Measurements from ENCODE around the gene ANXA7.

Gene ANXA7

DNA sequence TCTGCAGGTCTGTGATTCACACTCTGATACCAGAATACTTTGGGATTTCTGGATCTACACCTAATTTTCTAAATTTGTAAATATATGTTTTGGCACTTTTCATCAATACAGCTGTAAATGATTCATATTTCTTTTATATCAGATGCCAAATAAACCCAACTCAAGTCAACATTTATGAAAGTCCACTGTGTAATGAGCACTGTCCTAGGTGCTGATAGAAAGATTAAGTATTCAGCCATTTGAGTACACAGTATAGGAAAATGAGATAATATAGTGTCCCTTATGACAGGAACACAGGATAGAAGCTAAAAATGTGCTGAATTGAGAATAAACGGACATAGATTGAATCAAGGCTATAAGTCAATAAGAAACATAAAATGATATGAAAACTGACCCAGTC, 6.4 kb downstream of the ANXA7 start:
- TF ChIP-seq, protein P1, sequence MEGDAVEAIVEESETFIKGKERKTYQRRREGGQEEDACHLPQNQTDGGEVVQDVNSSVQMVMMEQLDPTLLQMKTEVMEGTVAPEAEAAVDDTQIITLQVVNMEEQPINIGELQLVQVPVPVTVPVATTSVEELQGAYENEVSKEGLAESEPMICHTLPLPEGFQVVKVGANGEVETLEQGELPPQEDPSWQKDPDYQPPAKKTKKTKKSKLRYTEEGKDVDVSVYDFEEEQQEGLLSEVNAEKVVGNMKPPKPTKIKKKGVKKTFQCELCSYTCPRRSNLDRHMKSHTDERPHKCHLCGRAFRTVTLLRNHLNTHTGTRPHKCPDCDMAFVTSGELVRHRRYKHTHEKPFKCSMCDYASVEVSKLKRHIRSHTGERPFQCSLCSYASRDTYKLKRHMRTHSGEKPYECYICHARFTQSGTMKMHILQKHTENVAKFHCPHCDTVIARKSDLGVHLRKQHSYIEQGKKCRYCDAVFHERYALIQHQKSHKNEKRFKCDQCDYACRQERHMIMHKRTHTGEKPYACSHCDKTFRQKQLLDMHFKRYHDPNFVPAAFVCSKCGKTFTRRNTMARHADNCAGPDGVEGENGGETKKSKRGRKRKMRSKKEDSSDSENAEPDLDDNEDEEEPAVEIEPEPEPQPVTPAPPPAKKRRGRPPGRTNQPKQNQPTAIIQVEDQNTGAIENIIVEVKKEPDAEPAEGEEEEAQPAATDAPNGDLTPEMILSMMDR (IDR thresholded peaks at IDR 0.05): no peak
- H3K4me1 ChIP-seq: peaks cover 0 to 31% (median 10%) of the 10 kb centered on the region in 4 donors
- H3K27me3 ChIP-seq: no peaks in the 10 kb centered on the region
- DNase-seq: no peak
- peaks cover 0 to 10% (median 0%) of the 10 kb centered on the region in 3 donors for H3K36me3 ChIP-seq
- intact Hi-C loops (cut with DNase I; ENCODE audit: low total_unique reads): no loop called here
- H3K27ac ChIP-seq: no peak overlapping the region
- H3K4me3 ChIP-seq: no peak overlapping the region
- no peaks in the 10 kb centered on the region for H3K9me3 ChIP-seq

DNA sequence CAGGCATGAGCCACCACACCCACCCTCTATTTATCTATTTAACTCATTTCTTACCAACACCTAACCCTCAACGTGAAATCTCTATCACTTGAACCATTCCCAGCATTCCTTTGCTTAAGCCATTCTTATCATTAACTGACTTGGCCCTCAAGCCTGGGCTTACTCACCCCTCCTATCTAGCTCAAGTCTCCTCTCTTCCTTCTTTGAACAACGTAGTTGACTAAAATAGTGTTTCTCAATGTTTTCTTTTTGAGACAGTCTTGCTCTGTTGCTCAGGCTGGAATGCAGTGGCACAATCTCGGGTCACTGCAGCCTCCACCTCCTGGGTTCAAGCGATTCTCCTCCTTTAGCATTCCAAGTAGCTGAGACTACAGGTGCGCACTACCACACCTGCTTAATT, 7.0 kb downstream of the ANXA7 start:
- TF ChIP-seq, protein P1 (IDR thresholded peaks at IDR 0.05): no peak
- Histone ChIP-seq H3K9me3 (no peaks in the 10 kb centered on the region), H3K27me3 (no peaks in the 10 kb centered on the region), H3K4me1 (peaks cover 0 to 25% (median 5%) of the 10 kb centered on the region in 4 donors), H3K4me3 (no peak overlapping the region), H3K27ac (no peak overlapping the region), H3K36me3 (peaks cover 0 to 10% (median 0%) of the 10 kb centered on the region in 3 donors)
- intact Hi-C loops (cut with DNase I; ENCODE audit: low total_unique reads): no loop called here
- no peak for DNase-seq

DNA sequence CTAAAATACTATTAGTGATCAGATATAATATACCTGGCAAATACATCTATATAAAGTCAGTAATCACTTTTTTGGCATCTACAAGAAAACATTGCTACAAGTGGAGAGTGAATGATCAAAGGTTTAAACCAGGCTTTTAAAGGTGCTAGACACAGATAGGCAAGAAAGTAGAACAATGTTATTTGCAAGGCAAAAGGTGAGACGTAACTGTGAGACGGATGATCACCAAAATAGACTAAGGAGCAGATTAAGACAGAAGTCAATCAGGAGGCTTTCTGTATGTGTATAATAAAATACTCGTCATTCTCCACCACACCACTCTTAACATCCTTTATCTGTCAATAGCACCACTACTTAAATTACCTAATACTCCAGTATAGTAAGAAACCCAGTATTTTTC, 8.3 kb downstream of the ANXA7 start:
- peaks cover 0 to 23% (median 5%) of the 10 kb centered on the region in 4 donors for H3K4me1 ChIP-seq
- TF ChIP-seq, protein P1 (IDR thresholded peaks at IDR 0.05): no peak
- no peak for DNase-seq
- intact Hi-C loops (cut with DNase I; ENCODE audit: low total_unique reads): no loop called here
- H3K27me3 ChIP-seq: no peaks in the 10 kb centered on the region
- H3K4me3 ChIP-seq: no peak overlapping the region
- H3K9me3 ChIP-seq: no peaks in the 10 kb centered on the region
- H3K27ac ChIP-seq: no peak overlapping the region
- H3K36me3 ChIP-seq: peaks cover 0 to 10% (median 0%) of the 10 kb centered on the region in 3 donors

DNA sequence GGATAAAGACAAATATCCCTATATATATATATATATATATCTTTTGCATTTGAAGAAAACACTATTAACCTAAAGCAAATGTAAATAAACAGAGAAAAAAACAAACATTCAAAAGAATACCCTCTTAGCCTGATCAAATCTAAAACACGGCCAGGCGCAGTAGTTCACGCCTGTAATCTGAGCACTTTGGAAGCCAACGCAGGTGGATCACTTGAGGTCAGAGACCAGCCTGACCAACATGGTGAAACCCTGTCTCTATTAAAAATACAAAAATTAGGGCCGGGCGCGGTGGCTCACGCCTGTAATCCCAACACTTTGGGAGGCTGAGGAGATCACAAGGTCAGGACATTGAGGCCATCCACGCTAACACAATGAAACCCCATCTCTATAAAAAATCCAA, 9.2 kb downstream of the ANXA7 start:
- Histone ChIP-seq H3K9me3 (no peaks in the 10 kb centered on the region), H3K36me3 (peaks cover 0 to 13% (median 2%) of the 10 kb centered on the region in 3 donors), H3K4me1 (peaks cover 0 to 20% (median 5%) of the 10 kb centered on the region in 4 donors), H3K4me3 (no peak overlapping the region), H3K27me3 (no peaks in the 10 kb centered on the region), H3K27ac (no peak overlapping the region)
- no peak for DNase-seq
- TF ChIP-seq, protein P1 (IDR thresholded peaks at IDR 0.05): no peak
- intact Hi-C loops (cut with DNase I; ENCODE audit: low total_unique reads): no loop called here

DNA sequence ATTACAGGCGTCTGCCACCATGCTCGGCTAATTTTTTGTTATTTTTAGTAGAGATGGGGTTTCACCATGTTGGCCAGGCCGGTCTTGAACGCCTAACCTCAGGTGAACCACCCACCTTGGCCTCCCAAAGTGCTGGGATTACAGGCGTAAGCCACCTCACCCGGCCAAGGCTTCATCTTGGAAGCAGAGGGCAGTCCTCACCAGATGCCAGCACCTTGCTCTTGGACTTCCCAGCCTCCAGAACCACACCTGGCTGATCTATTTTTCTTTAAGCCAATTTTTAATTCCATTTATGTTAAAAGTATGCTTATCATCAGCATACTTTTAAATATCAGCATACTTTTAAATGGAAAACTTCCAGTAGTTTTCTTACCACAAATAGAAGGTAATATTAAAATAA, 12.2 kb downstream of the ANXA7 start:
- TF ChIP-seq, protein P1 (IDR thresholded peaks at IDR 0.05): no peak
- no peak for DNase-seq
- H3K4me1 ChIP-seq: peaks cover 0 to 9% (median under 1%) of the 10 kb centered on the region in 4 donors
- peaks cover 16 to 28% (median 26%) of the 10 kb centered on the region in 3 donors for H3K36me3 ChIP-seq
- no peak overlapping the region for H3K4me3 ChIP-seq
- H3K9me3 ChIP-seq: no peaks in the 10 kb centered on the region
- no peak overlapping the region for H3K27ac ChIP-seq
- no peaks in the 10 kb centered on the region for H3K27me3 ChIP-seq
- intact Hi-C loops (cut with DNase I; ENCODE audit: low total_unique reads): no loop called here

DNA sequence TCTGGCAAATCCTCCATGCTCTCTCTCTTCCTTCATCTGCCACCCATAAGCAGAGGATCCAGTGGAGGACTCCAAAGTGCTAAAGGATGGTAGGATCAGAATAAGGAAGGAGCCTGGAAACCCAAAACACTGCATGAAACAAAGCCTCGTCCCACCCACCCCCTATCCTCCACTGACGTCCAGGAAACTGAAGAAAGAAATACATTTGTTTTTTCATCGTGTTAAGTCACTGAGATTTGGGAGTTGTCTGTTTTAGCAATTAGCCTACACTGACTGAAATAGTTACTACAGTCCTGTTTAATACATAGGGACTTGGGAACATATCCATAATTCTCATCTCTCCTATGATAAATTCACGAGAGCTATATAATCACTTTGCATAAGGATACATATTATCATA, 14.8 kb downstream of the ANXA7 start:
- TF ChIP-seq, protein P1 (IDR thresholded peaks at IDR 0.05): no peak
- DNase-seq: no peak
- H3K36me3 ChIP-seq: peaks cover 39 to 52% (median 47%) of the 10 kb centered on the region in 3 donors

More for the DNA sequence above, 14.8 kb downstream of the ANXA7 start:
- Histone ChIP-seq H3K9me3 (no peaks in the 10 kb centered on the region), H3K27ac (no peak overlapping the region), H3K4me3 (no peak overlapping the region), H3K27me3 (no peaks in the 10 kb centered on the region), H3K4me1 (peaks cover 0 to 6% (median 0%) of the 10 kb centered on the region in 4 donors)
- intact Hi-C loops (cut with DNase I; ENCODE audit: low total_unique reads): no loop called here
